Gastrocnemius medialis (tissue), 4 donors: ENCODE measurements around the gene CCT3.

Source experiments
- POLR2A ChIP-seq, 2 donors: fragments of 450-650 bp; IDR thresholded peaks; one replicate each; pipeline ENCODE4 v1.6.1; 2017; ENCODE audit warnings: antibody characterized with exemption in 2 of 2, mild to moderate bottlenecking in 2 of 2, moderate library complexity in 2 of 2
- TF ChIP-seq, protein P1 (sequence below), 5 experiments: fragments of 450-650 bp in 3 of 5; fragments of 200-600 bp in 2 of 5; sonication (generic) in 2 of 5; IDR thresholded peaks in 4 of 5; conservative IDR thresholded peaks in 1 of 5; 1 replicate in 4 of 5; 2 replicates in 1 of 5; pipeline ENCODE4 v1.5.1; 2016 to 2019; ENCODE audit warnings: antibody characterized with exemption in 5 of 5, mild to moderate bottlenecking in 3 of 5, moderate library complexity in 3 of 5

DNA sequence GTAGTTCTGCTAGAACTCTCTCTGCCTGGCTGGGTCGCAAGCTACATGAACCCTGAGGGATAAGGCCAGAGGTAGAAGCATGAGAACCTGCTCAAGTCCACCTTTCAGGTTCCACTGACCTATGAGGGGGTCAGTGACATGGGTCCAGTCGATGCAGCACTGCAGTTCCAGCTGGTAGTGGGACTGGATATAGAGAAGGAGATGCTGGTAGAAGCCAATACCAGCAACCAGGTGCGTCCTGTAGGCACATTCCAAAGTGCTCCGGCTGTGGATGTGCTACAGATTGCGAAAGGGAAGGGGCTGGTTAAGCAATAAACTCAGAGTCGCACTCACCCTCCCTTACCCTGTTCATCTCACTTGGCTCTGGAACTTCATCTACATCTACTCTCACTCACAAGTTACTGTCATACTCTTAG is 61.1 kb downstream of the CCT3 start:
- TF ChIP-seq, protein P1, sequence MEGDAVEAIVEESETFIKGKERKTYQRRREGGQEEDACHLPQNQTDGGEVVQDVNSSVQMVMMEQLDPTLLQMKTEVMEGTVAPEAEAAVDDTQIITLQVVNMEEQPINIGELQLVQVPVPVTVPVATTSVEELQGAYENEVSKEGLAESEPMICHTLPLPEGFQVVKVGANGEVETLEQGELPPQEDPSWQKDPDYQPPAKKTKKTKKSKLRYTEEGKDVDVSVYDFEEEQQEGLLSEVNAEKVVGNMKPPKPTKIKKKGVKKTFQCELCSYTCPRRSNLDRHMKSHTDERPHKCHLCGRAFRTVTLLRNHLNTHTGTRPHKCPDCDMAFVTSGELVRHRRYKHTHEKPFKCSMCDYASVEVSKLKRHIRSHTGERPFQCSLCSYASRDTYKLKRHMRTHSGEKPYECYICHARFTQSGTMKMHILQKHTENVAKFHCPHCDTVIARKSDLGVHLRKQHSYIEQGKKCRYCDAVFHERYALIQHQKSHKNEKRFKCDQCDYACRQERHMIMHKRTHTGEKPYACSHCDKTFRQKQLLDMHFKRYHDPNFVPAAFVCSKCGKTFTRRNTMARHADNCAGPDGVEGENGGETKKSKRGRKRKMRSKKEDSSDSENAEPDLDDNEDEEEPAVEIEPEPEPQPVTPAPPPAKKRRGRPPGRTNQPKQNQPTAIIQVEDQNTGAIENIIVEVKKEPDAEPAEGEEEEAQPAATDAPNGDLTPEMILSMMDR (IDR thresholded peaks at IDR 0.05 in 4 of 5, conservative IDR thresholded peaks at IDR 0.05 in 1 of 5), result no peak
- TF ChIP-seq POLR2A (IDR thresholded peaks at IDR 0.05), result no peak
